SW 1271 (cell line): ENCODE measurements around the gene XKR7.

Experiments
- DNase-seq, 2 experiments: peaks; one replicate each; lab custom pipeline; 2025; lab: John Stamatoyannopoulos, UW

Gene XKR7

DNA sequence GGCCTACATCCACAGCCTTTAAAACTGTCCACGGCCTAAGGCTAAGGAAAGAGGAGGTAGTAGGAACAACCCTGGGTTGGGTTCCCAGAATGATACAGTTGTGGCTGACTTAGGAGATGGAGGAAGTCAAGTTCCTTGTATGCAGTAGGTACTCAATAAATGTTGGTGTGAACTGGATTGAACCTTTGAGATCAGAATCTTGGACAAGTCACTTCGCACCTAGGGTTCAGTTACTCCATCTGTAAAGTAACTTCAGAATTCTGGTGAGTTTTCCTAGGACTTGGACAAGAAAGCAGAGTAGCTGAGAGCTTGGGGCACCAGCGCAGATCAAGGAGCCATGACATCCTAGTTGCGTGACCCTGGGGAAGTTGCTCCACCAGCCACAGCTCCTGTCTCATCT is 9.1 kb downstream of the XKR7 start:
- no peak for DNase-seq

DNA sequence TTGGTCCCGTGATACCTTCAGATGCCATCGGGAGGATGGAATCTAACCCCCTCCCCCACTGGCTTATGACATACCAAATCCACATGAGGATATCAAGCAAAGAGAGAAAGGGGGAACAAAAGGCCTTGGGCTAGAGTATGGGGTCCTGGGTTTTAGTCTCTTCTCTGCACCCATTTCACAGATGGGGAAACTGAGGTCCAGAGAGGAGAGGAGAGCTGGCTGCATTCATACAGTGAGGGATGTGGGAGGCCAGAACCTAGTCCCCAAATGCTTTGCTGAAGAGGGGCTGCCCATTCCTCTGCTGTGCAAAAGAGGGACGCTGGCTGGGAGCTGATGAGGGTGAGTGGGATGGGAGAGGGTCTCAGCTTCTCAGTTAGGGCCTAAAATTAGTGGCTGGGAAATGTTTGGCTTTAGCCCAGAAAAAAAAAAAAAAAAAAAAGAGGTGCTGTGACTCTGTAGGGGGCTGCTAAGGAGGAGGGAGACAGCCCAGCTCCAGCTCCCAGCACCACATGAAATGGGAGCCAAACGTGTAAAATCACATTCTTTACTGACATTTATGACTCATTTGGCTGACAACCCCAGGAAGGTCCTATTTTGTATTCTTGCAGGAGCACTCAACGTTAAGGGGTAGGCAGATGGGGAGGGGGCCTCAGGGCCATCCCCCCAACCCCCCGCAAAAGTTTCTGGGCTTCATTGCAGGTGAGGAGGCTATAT is 11.9 kb downstream of the XKR7 start:
- no peak for DNase-seq

DNA sequence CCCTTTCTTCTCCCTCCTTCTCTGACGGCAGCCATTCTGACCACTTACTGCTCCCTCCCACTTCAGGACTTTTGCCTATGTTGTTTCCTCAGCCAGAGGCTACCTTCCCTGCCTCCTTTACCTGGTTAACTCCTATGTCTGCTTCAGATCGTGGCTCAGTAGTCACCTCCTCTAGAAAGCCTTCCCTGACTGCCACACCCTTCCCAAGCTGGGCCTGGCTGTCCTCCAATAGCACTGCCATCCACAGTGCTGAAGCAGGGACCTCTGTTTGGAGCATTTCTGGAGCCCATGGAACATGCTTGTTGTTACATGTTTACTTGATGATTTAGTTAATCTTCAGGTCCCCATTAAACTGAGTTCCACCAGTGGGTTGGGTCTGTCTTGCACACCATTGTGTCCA is 13.8 kb downstream of the XKR7 start:
- no peak for DNase-seq

DNA sequence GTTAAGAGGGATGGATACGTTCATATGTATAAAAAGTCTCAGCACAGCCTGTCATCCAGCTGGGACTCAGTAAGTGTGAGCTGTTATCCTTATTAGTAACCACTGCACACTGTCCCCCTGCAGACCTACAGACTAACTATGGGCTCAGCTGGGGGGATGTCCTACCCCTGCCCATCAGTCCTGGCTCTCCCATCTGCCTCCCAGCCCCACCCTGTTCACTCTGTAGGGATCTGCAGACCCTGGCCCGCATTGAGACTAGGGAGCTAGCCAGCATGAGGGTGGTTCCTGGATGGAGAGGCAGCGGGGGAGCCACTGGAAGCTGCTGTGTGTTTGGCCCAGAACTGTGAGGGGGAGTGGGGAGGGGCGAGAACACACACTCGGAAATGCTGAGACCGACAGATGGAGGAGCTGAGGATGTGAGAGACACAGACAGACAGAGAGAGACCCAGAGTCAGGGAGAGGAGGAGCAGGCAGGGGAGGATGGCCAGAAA is 17.1 kb downstream of the XKR7 start:
- no peak for DNase-seq

DNA sequence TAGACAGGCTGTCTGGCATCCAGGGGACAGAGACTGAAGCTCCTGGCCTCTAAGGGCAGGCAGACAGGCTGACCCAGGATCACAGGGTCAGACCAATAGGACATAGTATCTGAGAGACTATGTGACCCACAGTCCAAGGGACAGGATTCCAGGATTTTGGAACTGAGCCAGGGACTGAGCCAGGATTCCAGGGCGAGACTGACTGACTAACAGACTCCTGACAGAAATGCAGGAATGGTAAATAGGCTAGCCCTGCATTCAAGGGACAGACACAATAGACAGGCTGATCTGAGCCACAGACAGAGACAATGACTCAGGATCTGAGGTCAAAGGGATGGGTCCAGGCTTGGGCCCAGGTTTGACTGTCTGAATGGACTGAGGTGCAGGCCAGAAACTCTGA is 19.8 kb downstream of the XKR7 start:
- DNase-seq, result peak in 1 of 2 experiments; percentile 27

DNA sequence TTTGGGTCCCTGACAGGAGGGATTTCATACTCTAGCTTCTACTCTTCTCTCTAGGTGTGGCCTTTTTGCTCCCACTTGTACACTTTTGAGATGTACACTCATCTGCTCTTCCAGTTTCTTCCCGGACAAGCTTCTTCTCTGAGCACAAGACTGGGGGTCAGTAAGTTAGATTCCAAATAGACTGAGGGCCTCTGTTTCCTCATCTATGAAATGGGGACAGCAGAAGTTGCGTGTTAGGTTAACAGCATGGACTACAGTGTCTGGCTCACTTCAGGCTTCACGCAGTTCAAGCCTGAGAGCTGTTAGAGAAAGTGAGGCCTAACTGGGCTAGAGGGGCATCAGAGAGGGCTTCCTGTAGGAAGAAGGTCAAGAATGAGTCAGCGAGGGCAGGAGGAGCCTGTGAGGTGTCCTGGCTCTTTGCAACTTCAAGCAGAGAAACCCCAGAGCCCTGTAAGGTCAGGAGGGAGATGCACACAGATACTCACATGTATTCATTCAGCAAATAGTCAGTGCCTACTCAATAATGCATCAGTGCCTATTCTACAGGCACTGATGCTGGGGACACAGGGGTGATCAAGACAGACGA is 20.6 kb downstream of the XKR7 start:
- DNase-seq, result no peak

DNA sequence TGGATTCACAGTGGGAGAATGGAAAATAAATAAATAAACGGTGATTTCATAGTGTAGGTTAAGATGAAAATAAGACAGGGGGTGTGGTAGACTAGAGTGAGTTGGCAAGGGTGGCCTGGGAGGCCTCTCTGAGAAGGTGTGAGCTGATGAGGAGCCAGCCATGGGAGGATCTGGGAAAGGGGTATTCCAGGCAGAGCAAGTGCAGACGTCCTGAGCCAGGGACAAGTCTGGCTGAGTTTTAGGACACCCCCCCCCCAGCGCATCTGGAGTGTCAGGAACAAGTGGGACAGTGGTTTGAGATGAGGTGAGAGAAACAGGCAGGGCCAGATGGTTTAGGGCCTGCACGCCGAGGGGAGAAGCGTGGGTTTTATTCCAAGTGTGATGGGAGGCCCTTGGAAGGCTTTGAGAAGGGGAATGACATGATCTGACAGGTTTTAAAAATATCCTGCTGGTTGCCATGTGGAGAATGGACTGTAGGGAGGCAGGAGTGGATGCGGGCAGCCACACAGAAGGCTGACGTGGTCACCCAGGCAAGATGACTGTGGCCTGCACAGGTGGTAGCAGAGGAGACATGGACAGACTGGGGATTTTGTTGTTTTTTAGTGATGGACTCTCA is 21.2 kb downstream of the XKR7 start:
- DNase-seq, result no peak

DNA sequence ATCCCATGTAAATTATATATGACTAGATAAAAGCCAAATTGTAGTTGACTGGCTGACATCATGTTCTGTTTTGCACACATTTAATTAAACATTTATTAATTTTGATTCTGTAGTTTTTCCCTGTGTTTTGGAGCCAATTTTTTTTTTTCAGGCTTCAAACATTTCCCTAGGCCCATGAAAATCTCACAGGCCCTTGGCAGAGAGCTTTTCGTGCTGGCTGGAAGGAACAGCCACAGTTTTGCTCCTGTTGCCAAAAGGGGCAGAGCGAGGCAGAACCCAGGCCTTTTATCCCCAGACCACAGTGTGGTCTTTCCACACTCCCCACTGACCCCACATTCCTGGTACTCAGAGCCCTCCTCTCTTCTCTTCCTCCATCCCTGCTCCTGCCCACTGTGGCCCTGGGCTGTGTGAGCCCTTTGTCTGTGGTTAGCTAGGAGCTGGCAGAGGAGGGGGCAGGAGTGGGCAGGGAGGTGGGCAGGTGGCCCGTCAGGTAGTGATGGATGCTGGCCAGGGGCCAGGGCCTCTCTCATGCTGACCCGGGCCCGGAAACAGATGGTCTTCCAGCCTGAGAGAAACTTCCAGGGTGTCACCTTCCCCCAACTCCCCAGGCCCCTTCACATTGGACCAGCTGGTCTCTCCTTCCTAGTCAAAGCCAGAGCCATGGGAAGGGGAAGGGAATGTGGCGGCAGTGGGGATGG is 22.8 kb downstream of the XKR7 start:
- DNase-seq, result no peak

DNA sequence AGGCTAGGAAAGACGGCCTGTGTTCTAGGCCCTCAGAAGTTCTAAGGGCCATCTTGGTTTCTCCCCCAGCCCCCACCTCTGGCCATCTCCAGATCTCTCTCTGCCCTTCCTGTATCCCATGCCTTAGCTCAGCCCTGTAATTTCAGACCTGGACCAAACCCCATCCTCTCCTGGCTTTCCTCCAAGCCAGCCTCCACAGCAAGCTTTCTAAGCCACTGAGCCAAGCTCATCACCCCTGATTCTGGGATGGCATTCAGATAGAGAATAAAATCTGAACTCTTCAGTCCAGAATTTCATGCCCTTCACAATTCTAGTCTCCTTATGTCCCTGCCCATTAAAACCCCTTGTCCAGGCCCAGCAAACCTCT is 23.4 kb downstream of the XKR7 start:
- DNase-seq, result no peak

DNA sequence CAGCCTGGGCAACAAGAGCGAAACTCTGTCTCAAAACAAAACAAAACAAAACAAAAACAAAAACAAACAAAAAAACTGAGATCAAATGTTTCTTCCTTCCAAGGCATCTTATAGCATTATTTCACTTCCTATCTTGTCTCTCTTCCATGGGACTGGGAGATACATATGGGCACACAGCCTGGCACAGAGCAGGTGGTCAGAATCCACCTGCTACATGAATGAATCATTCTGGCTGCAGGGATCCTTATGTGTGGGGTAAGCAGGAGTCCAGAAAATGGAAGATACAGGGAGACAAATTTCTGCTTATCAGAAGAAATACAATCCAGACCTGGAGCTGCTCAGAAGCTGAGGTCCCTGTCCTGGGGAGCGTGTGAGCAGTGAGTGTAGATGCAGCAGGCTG is 24.1 kb downstream of the XKR7 start:
- DNase-seq, result no peak

DNA sequence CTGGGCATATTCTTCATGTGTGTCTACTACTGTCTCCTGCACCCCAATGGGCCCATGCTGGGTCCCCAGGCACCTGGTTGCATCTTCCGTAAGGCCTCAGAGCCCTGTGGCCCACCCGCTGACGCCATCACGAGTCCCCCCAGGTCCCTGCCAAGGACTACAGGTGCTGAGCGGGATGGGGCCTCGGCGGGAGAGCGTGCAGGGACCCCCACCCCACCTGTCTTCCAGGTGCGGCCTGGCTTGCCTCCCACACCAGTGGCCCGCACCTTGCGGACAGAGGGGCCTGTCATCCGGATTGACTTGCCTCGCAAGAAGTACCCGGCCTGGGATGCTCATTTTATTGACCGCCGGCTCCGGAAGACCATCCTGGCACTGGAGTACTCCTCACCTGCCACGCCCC is 29.0 kb downstream of the XKR7 start:
- DNase-seq, result no peak

DNA sequence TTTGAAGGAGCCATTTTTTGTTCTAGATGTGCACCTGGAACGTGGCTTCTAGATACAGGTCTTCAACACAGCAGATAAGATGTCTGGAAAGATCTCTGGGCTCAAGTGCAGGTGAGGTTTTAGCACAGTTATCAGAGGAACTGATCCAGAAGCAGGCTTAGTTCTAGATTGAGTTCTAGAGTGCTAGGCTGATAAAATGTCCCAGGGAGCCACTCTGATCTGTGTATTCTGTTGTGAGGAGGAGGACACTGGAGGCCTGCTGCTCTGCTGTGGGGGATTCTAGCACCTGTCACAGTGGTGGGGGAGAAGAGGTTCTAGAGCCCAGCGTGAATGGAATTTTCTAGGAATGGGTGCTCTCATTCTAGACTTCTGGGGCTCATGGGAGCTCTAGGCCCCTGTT is 30.3 kb downstream of the XKR7 start:
- DNase-seq, result no peak

DNA sequence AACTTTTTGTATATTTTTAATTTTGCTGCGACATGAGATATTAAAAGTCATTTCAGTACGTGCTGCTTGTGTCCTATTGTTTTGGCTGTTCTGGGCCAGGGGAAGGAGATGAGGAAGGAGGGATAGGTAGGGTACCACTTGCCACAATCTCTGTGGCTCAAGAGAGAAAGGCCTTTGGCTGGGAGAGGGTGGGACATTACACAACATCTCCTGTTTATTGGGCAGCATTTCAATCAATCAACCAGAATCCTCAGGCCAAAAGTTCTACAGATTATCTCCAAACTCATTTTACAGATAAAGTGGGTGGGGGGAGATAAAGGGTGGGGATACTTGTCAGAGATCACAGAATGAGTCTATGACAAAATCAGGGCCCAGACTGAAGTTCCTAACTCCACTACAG is 35.4 kb downstream of the XKR7 start:
- no peak for DNase-seq

DNA sequence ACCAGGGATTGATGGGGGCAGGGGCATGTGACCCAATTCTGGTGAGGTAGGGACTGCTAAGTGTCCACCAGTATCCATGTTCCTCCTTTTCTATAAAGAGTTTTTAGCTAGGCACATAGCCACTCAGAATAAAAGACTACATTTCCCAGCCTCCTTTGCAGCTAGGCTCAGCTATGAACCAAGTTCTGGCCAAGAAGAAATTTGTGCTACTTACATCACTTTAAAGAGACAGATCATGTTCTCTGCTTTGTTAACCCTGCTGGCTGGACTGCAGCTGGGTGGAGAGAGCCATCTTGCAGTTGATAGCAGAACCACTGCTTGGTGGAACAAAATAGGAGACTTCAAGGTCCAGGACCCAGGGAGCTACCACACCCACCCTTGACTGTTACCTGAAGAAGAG is 37.0 kb downstream of the XKR7 start:
- peak in 1 of 2 experiments; percentile 74 for DNase-seq

DNA sequence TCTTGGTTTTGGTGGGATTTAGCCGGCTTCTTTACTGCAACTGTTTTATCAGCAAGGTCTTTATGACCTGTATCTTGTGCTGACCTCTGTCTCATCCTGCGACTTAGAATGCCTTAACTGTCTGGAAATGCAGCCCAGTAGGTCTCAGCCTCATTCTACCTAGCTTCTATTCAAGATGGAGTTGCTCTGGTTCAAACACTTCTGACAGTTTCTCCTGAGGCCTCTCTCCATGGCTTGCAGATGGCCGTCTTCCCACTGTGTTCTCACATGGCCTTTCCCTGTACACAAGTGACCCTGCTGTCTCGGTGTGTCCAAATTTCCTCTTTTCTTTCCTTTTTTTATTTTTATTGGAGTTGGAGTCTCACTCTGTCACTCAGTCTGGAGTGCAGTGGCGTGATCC is 38.1 kb downstream of the XKR7 start:
- no peak for DNase-seq

DNA sequence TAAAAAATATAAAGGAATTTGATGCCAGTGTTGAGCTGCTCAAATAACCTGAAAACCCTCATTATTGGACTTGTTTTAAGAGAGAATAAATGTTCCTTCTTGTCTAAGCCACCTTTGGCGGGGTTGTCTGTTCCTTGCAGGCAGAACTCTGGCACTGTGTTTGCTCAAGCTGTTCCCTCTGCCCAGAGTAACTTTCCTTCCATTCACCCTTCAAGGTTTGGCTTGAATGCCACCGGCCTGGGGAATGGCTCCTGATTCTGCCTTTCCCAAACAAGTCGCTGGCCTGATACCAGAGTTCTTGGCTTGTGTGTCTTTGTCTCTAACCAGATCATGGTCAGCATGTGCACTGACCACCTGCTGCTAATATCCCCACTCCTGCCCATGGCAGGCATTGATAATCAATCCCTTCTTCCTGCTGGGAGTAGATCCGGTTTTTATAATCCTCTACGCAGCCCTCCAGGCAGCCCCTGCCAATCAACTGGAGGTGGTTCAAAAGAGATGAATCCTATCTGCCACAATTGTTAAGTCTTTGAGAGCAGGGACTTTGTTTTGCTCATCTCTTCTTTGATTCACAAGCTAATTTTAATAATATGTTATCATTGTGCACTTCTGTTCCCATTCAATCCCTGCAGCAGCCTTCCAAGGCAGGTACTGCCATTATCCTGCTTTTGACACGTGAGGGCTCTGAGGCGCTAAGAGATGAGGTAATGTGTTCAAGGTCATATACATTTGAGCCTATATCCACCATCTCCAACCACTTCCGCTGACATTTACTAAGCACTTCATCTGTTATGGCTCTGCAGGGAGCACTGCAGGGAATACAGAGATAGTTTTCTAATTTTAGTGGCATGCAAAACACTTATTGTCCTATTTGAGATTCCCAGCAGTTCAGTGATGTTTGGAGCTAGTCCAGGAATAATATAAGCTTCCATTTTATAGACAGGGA is 39.2 kb downstream of the XKR7 start:
- no peak for DNase-seq

DNA sequence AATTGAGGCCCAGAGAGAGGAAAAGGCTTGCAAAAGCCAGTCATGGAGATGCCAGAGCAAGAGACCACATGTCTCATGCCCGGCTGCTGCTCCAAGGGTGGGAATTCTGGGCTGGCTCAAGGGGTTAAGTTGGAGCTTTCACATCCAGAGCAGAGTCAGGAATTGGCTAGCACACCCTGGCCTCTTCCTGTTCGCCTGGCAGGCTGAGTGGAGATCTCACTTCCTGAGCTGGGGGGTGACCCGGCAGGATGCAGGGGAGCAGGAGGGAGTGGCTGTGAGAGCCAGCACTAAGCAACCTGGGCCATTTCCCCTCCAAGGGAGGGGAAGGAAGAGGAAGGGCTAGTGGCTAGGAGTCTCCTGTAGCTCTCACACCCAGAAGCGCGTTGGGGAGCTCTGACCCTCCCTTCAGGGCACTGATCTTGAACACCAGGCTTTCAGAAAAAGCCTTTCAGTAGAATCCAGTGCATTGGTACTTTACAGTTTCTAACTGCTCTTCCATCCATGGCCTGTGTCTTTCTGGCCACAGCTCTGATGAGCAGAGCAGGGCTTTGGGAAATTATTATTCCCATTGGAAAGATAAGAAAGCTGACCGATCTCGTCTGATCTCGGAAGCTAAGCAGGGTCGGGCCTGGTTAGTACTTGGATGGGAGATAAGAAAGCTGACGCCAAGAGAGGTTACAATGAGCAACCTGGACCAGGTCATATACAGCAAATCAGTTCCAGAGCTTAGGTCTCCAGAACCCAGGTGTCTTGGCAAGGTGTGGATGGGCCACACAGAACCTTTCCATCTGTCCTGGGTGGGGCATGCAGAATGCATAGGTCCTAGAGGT is 40.1 kb downstream of the XKR7 start:
- peak in 1 of 2 experiments; percentile 43 for DNase-seq

DNA sequence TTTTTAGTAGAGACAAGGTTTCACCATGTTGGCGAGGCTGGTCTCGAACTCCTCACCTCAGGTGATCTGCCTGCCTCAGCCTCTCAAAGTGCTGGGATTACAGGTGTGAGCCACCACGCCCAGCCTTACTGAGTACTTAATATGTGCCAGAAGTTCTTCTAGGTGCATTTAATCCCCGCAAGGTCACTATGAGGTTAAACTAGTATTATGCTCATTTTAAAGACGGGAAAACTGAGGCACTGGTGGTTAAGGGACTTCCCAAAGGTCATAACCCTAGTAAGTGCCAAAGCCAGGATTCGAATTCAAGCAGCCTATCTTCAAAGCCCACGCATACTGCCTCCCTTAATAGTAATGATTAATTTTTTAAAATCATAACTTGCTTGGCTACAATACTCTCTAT is 41.6 kb downstream of the XKR7 start:
- DNase-seq, result no peak

DNA sequence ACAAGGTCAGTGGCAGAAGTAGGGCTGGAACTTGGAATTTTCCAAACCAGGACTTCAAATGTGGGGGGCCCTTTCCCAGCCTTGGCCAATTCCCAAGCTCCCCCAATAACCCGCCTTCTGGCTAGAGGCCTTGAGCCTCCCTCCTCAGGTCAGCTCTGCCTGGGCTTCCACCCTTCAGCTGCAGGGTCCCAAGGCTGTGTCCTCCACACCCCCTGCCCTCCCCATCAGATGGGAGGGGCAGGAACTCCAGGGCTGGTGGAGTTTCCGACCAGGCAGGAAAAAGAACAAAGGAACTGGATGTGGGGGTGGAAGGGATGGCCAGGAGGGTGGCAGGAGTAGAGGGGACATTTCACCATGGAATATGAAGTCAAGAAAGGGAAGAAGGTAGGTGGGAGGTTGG is 42.1 kb downstream of the XKR7 start, which contains the start of gene CCM2L:
Gene CCM2L (plus strand): TSS at position 338 of the 400 bp plus-strand sequence. CDS start 17 bp downstream, at position 355.
- no peak for DNase-seq

DNA sequence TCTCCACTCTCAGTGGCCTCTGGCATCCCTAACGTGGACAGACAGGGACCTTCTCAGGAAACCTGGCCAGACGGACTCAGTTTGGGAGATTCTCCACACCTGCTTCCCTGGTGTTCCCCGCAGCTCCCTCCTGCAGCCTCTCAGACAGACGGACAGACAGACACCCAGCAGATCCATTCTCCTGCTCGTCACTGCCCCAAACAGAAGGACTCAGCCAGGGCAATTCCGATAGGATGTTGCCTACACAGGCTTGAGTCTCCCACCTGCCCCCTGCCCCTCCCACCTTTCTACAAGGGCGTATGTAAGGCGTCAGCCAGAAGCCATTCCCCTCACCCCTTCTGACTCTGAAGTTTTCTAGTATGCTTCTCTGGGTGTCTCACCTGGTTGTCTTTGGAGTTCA is 42.7 kb downstream of the XKR7 start:
- no peak for DNase-seq
